ENCODE results near the gene RANBP17. TPM values are rescaled to one million over a fixed set of nuclear protein-coding genes. Genes with fewer than 3 reads are reported as not detected.

RANBP17 gene
- total and polyA plus RNA-seq, 9 of the 15 experiments (the other 6 are each of a cell fraction or from before 2014, with no cell fraction given) = not detected

GRCh38 chr5:171314728-171315385 lies 453.0 kb downstream of the RANBP17 start:
- CTCF ChIA-PET (ENCODE audit: low intra/inter-chr PET ratio) = no interaction called here
- intact Hi-C loops (cut with micrococcal nuclease) = no loop called here
- no peaks in the 10 kb centered on the region for H3K9me1 ChIP-seq (ENCODE audit: control insufficient read depth, insufficient read depth, low read length)
- no peaks in the 10 kb centered on the region for H3K9me3 ChIP-seq (replicated peaks; ENCODE audit: control insufficient read depth, insufficient read depth, low read depth, low read length)
- H3K4me2 ChIP-seq (ENCODE audit: insufficient read depth, low read length) = no peak overlapping the region
- no peaks in the 10 kb centered on the region for H4K20me1 ChIP-seq (replicated peaks; ENCODE audit: control insufficient read depth, insufficient read depth, low read length)
- in situ Hi-C loops (cut with MboI) = no loop called here
- no peak overlapping the region for H2AFZ ChIP-seq (ENCODE audit: low read depth, low read length)
- TF ChIP-seq ZNF24 (IDR thresholded peaks at IDR 0.05) (no peak), KLF6 (CRISPR knock-in tag; IDR thresholded peaks at IDR 0.05; ENCODE audit: borderline replicate concordance) (no peak), SMARCC2 (IDR thresholded peaks at IDR 0.05; ENCODE audit: low read depth) (no peak), NR2C2 (CRISPR knock-in tag; IDR thresholded peaks at IDR 0.05) (no peak), NR2C2 (tag; IDR thresholded peaks at IDR 0.05) (no peak), ZNF431 (CRISPR knock-in tag; IDR thresholded peaks at IDR 0.05) (no peak), PTRF (tag; IDR thresholded peaks at IDR 0.05) (no peak), ZNF449 (CRISPR knock-in tag; IDR thresholded peaks at IDR 0.05) (no peak), ZNF639 (CRISPR knock-in tag; conservative IDR thresholded peaks at IDR 0.05 in 1 of 2, IDR thresholded peaks at IDR 0.05 in 1 of 2) (no peak), ATF1 (CRISPR knock-in tag; IDR thresholded peaks at IDR 0.05) (no peak), ATF1 (tag; IDR thresholded peaks at IDR 0.05) (no peak), SMAD3 (CRISPR knock-in tag; conservative IDR thresholded peaks at IDR 0.05) (no peak), SMARCB1 (IDR thresholded peaks at IDR 0.05; ENCODE audit: insufficient read length, low read depth) (no peak), NRF1 (conservative IDR thresholded peaks at IDR 0.05 in 1 of 2, IDR thresholded peaks at IDR 0.05 in 1 of 2) (no peak), HDAC8 (tag; IDR thresholded peaks at IDR 0.05) (no peak), ATF7 (IDR thresholded peaks at IDR 0.05) (no peak), PYGO2 (tag; IDR thresholded peaks at IDR 0.05) (no peak), NCOR1 (IDR thresholded peaks at IDR 0.05) (no peak), TAF15 (IDR thresholded peaks at IDR 0.05; ENCODE audit: low read depth, low read length) (no peak), OTX1 (CRISPR knock-in tag; IDR thresholded peaks at IDR 0.05) (no peak), HDGF (IDR thresholded peaks at IDR 0.05) (no peak)
- POLR2A ChIA-PET = no interaction called here
- H3K27ac ChIP-seq (ENCODE audit: extremely low read depth, low read depth, low read length) = no peak overlapping the region
- ATAC-seq (no peak), FAIRE-seq (no peak), DNase-seq (ENCODE audit: extremely low read depth in 1 of 4, low spot score in 3 of 4) (no peak)
- H3K4me3 ChIP-seq = no peak overlapping the region
- no TSS peak for BruUV-seq (replicated peaks)
- no peaks in the 10 kb centered on the region for H3K36me3 ChIP-seq (ENCODE audit: control insufficient read depth, insufficient read depth, low read length)
- H3K4me1 ChIP-seq (replicated peaks in 1 of 2; ENCODE audit: control insufficient read depth in 2 of 2, insufficient read depth in 2 of 2, low read length in 2 of 2) = peaks cover 0 to 8% of the 10 kb centered on the region in 2 experiments; a peak in 2 of 5 replicates
- no peaks in the 10 kb centered on the region for H3K79me2 ChIP-seq (ENCODE audit: control insufficient read depth, insufficient read depth, low read length)
- 15% methylated on average over 39 of the region's 53 CpGs for WGBS (ENCODE audit: insufficient coverage, low coverage, missing lambda C conversion rate)
- H3K9ac ChIP-seq (ENCODE audit: insufficient read depth in 1 of 2, low read depth in 2 of 2, low read length in 2 of 2) = no peak overlapping the region
- H3K27me3 ChIP-seq (ENCODE audit: control insufficient read depth in 2 of 2, insufficient read depth in 2 of 2, low read length in 2 of 2) = peaks cover 7 to 60% of the 10 kb centered on the region in 2 experiments; a peak in 3 of 5 replicates

Measured in K562 (cell line).